Panc1 (cell line): ENCODE results near the gene SRSF9. TPM values are rescaled to one million over a fixed set of nuclear protein-coding genes. Genes with fewer than 3 reads are reported as not detected.

Experiments used
- ATAC-seq: fragments of 200-7000 bp; cut with Tn5 transposase; 2 replicates; pipeline ENCODE4 v1.9.1; 2020; ENCODE audit warnings: mild to moderate bottlenecking, moderate library complexity
- BruUV-seq: library from RNA; stranded (reverse); fragments of 400-500 nt; replicated peaks from 2 replicates; lab custom pipeline; 2021; lab: Mats Ljungman, UMichigan
- CTCF ChIA-PET: fragments of 300-600 bp; sonication (Branson Sonifier 250); formaldehyde crosslinking; loops from one replicate; lab custom pipeline; 2022; ENCODE audit warnings: antibody characterized with exemption; lab: Charles Lee
- POLR2A ChIA-PET: fragments of 300-600 bp; sonication (Branson Sonifier 250); formaldehyde crosslinking; loops from one replicate; lab custom pipeline; 2022; ENCODE audit warnings: antibody characterized with exemption; lab: Charles Lee
- DNase-seq: peaks from one replicate; pipeline ENCODE4 v3.0.0-alpha.2; 2010; ENCODE audit warnings: low read depth, low spot score
- H3K27ac ChIP-seq: 2 replicates; pipeline ENCODE4 v1.5.1; 2011; ENCODE audit warnings: mild to moderate bottlenecking, low read length, inconsistent platforms
- H3K27me3 ChIP-seq: fragments of 200-500 bp; sonication (Bioruptor generic); 2 replicates; pipeline ENCODE4 v1.6.0; 2014; ENCODE audit warnings: low read length, inconsistent platforms; ENCODE audit not compliant: control insufficient read depth, insufficient read depth
- H3K36me3 ChIP-seq: fragments of 200-500 bp; sonication (Bioruptor generic); 2 replicates; pipeline ENCODE4 v1.5.1; 2014; ENCODE audit warnings: inconsistent platforms, mild to moderate bottlenecking, low read length, moderate library complexity; ENCODE audit not compliant: control insufficient read depth, insufficient read depth
- H3K4me1 ChIP-seq: 2 replicates; pipeline ENCODE4 v1.5.1; 2011; ENCODE audit warnings: inconsistent platforms, mild to moderate bottlenecking, low read length, moderate library complexity; ENCODE audit not compliant: control insufficient read depth, insufficient read depth
- H3K4me3 ChIP-seq, 2 experiments: 2 replicates each; pipeline ENCODE4 v1.5.1; 2011 to 2012; ENCODE audit warnings: low read depth in 2 of 2, low read length in 2 of 2, mild to moderate bottlenecking in 2 of 2, inconsistent platforms in 1 of 2, moderate library complexity in 1 of 2
- H3K9me3 ChIP-seq: fragments of 200-500 bp; sonication (Bioruptor generic); 2 replicates; pipeline ENCODE4 v1.5.1; 2014; ENCODE audit warnings: low read depth, mild to moderate bottlenecking, inconsistent platforms, low read length, moderate library complexity; ENCODE audit not compliant: control insufficient read depth, insufficient read depth
- CTCF ChIP-seq: fragments of 450-650 bp; IDR thresholded peaks from 2 replicates; pipeline ENCODE4 v1.5.1; 2017; ENCODE audit warnings: mild to moderate bottlenecking
- POLR2AphosphoS5 ChIP-seq: IDR thresholded peaks from 2 replicates; pipeline ENCODE4 v1.6.1; 2012; ENCODE audit warnings: mild to moderate bottlenecking, low read depth, low read length, moderate library complexity
- SIN3A ChIP-seq: IDR thresholded peaks from 2 replicates; pipeline ENCODE4 v1.6.1; 2012; ENCODE audit warnings: low read depth, mild to moderate bottlenecking, low read length, moderate library complexity, borderline replicate concordance; ENCODE audit not compliant: insufficient read depth
- TCF7L2 ChIP-seq: IDR thresholded peaks from 2 replicates; pipeline ENCODE4 v1.6.1; 2011; ENCODE audit warnings: mild to moderate bottlenecking, low read depth, low read length, inconsistent platforms
- in situ Hi-C: cut with HindIII; loops from 2 replicates; pipeline ENCODE4 v1.10.0; 2016; ENCODE audit warnings: low sequenced_read_pairs, low pct_unique_long_range_greater_than_20kb
- intact Hi-C: fragments of 100-400 bp; cut with micrococcal nuclease; formaldehyde crosslinking; loops from one replicate; pipeline ENCODE4 v1.10.0; 2022; ENCODE audit not compliant: unreplicated experiment
- total RNA-seq: library from RNA; stranded (reverse); gene quantifications from one replicate; pipeline ENCODE4 v1.2.1, GENCODE V29; 2021; ENCODE audit not compliant: unreplicated experiment
- TF ChIP-seq, protein P1 (sequence below), 2 experiments: IDR thresholded peaks; 2 replicates each; pipeline ENCODE4 v1.6.1; 2011 to 2012; ENCODE audit warnings: low read depth in 2 of 2, control low read depth in 1 of 2, low read length in 1 of 2, mild to moderate bottlenecking in 1 of 2, moderate library complexity in 1 of 2; ENCODE audit not compliant: insufficient read depth in 1 of 2

The SRSF9 gene
- total RNA-seq, 1 experiment from 2014 or later: 269 TPM

GRCh38 chr12:120455302-120455701 lies 14.2 kb downstream of the SRSF9 start:
- Histone ChIP-seq H3K27me3 (no peaks in the 10 kb centered on the region), H3K36me3 (peaks cover 14% of the 10 kb centered on the region), H3K9me3 (no peaks in the 10 kb centered on the region), H3K4me3 (no peak overlapping the region), H3K4me1 (no peaks in the 10 kb centered on the region), H3K27ac (no peak overlapping the region)
- in situ Hi-C loops: no loop called here
- ChIA-PET POLR2A (no interaction called here), CTCF (no interaction called here)
- ATAC-seq (no peak), DNase-seq (no peak)
- intact Hi-C loops: no loop called here
- no TSS peak for BruUV-seq
- TF ChIP-seq, protein P1, sequence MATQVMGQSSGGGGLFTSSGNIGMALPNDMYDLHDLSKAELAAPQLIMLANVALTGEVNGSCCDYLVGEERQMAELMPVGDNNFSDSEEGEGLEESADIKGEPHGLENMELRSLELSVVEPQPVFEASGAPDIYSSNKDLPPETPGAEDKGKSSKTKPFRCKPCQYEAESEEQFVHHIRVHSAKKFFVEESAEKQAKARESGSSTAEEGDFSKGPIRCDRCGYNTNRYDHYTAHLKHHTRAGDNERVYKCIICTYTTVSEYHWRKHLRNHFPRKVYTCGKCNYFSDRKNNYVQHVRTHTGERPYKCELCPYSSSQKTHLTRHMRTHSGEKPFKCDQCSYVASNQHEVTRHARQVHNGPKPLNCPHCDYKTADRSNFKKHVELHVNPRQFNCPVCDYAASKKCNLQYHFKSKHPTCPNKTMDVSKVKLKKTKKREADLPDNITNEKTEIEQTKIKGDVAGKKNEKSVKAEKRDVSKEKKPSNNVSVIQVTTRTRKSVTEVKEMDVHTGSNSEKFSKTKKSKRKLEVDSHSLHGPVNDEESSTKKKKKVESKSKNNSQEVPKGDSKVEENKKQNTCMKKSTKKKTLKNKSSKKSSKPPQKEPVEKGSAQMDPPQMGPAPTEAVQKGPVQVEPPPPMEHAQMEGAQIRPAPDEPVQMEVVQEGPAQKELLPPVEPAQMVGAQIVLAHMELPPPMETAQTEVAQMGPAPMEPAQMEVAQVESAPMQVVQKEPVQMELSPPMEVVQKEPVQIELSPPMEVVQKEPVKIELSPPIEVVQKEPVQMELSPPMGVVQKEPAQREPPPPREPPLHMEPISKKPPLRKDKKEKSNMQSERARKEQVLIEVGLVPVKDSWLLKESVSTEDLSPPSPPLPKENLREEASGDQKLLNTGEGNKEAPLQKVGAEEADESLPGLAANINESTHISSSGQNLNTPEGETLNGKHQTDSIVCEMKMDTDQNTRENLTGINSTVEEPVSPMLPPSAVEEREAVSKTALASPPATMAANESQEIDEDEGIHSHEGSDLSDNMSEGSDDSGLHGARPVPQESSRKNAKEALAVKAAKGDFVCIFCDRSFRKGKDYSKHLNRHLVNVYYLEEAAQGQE (IDR thresholded peaks at IDR 0.05; ENCODE audit: insufficient read depth in 1 of 2, low read depth in 2 of 2, low read length in 1 of 2): no peak
- no peak for TF ChIP-seq TCF7L2
- no peak for TF ChIP-seq POLR2AphosphoS5
- no peak for TF ChIP-seq SIN3A
- no peak for TF ChIP-seq CTCF

DNA sequence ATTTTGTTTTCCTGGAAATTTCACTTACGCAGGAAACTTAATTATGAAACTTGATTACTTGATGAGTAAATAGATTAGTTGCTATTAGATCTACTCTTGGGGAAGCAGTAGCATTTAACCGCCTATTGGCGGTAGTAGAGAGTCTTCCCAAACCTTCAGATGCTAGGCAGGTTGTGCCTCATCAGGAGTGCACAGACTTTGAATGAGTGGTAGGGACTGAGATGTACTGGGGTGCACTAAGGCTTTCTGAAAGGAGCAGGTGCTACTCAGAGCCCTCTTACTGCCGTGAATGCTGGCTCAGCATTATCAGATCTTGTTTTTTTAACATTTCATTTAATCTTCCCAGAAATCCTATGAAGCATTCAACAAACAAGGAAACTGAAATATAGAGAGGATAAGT lies 15.6 kb downstream of the SRSF9 start:
- peak; percentile 83 for TF ChIP-seq CTCF
- TF ChIP-seq TCF7L2: no peak
- in situ Hi-C loops: no loop called here
- ATAC-seq: peak; percentile 74; the same call in 1 of the 2 replicates
- no peaks in the 10 kb centered on the region for H3K9me3 ChIP-seq
- no peak overlapping the region for H3K27ac ChIP-seq
- no peaks in the 10 kb centered on the region for H3K27me3 ChIP-seq
- H3K36me3 ChIP-seq: peaks cover 13% of the 10 kb centered on the region
- CTCF ChIA-PET: interaction anchor here (0.6 kb wide), 1 partner anchor 146 kb away, joined by 9 read pairs; no protein-coding TSS in a partner anchor
- POLR2A ChIA-PET: no interaction called here
- no TSS peak for BruUV-seq
- intact Hi-C loops: no loop called here
- no peaks in the 10 kb centered on the region for H3K4me1 ChIP-seq
- DNase-seq: no peak
- no peak overlapping the region for H3K4me3 ChIP-seq
